Vein endothelial cell (primary cell): Measurements from ENCODE around the gene QPCTL. TPM values are rescaled to one million over a fixed set of nuclear protein-coding genes. Genes with fewer than 3 reads are reported as not detected.

Experiments used
- small RNA-seq: library from RNA; depleted of rRNA; stranded (forward); fragments of <200 nt; gene quantifications from one replicate; pipeline ENCODE3, GENCODE V24; 2012
- total RNA-seq: library from RNA; depleted of rRNA; stranded (reverse); fragments of >200 nt; gene quantifications from 2 replicates; pipeline ENCODE4 v1.2.3, GENCODE V29; 2012

QPCTL gene
- total RNA-seq = 20.6 and 20.8 TPM in 2 replicates

GRCh38 chr19:45692187-45693105 lies at the start of gene QPCTL:
TSS of gene QPCTL (plus strand) at chr19:45692666. CDS start at chr19:45692704, 38 bp downstream.

GRCh38 chr19:45667620-45668341 lies 24.7 kb upstream of the QPCTL start, which contains the start of gene GIPR:
TSS of gene GIPR (plus strand) at chr19:45668221. CDS start at chr19:45669521, 1,300 bp downstream.

DNA sequence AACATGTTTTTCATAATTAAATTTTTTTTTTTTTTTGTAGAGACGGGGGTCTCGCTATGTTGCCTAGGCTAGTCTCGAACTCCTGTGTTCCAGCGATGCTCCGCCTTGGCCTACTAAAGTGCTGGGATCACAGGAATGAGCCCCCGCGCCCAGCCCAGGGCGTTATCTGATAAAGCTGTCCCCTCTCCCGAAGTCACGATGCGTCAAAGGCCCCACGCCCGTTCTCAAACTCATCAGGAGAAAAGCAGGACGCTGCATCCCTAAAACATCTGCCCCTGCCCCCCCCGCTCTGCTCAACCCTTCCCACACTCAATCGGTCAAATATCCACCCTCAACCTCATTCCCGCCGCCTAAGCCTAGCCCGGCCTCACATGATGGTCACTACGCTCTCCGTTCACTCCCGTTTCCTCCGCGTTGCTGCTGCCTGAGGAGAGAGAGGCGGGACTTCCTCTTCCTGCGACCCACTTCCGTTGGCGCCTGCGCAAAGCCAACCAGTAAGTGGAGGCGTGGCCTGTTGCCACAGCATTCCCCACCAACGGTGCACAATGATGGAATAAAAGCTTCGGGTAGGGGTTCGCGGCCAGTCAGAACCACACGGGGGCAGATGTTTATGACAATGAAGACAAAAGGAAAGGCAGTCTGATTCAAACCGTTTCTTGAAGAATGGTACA lies 815 bp upstream of the QPCTL start, which contains the start of gene SNRPD2:
TSS of gene SNRPD2 (minus strand) at position 438 of the 671 bp plus-strand sequence. CDS start at position 373, 65 bp downstream.

DNA sequence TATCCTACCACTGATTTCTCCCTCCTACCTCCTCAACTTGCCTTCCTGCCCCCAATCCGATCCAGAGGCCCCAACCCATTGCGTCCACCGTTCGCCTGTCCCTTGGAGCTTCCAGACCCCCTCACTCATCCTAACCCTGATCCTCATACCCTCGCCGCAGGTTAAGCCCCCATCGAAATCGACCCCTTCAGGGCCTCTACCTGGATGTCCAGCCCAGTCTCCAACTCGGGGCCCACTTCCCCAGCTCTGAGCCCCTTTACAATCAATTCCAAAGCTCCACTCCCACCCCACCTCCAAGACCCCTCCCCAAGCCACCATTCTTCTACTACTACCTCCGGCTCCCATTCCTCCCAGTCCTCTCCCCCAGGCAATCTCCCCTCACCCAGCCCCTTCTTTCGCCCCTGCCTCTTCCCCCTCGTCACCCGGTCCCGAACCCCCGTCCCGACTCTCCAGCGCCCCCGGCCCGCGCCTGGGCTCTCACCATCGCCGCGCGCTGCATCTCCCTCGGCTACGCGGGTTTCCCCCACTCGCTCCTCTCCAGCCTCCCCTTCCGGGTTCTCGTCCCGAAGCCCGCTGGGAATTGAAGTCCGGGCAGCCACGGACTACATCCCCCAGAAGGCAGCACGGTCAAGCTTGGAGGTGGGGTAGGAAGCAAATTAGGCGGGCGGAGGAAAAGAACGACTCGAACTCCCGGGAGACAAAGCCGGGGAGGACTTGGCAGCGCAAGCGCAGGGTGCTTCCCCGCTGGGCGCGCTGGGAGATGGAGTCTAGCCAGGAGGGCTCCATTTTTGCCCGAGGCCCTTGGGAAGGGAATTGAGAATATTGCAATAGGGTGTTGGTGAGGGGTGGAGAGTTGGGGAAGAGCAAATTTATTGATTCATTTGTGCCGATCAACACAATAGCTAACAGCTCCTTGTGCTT lies 38.2 kb downstream of the QPCTL start, which contains the start of gene FBXO46:
TSS of gene FBXO46 (minus strand) at position 529 of the 921 bp plus-strand sequence. CDS start 17,401 bp downstream, outside the sequence.

GRCh38 chr19:45733160-45733810 lies 40.8 kb downstream of the QPCTL start, which contains the start of gene MEIOSIN:
TSS of gene MEIOSIN (plus strand) at chr19:45733439. CDS start at chr19:45735377, 1,938 bp downstream.

Small RNAs within 50 kb of the gene (small RNA-seq; reads per million reads assigned to genes)
- gene MIR642A (0.16 reads per million), gene RN7SL836P (not detected)

Other genes starting within 250 kb of the QPCTL start
- 0.48 and 0.65 TPM in 2 replicates for gene FOSB, start 224.7 kb upstream of the QPCTL start, total RNA-seq
- 6.1 and 13.1 TPM in 2 replicates for gene RTN2, start 195.6 kb upstream of the QPCTL start, total RNA-seq
- 2.0 and 2.3 TPM in 2 replicates for gene PPM1N, start 194.2 kb upstream of the QPCTL start, total RNA-seq
- gene VASP, start 185.2 kb upstream of the QPCTL start, total RNA-seq = 195 and 198 TPM in 2 replicates
- gene OPA3, start 107.9 kb upstream of the QPCTL start, total RNA-seq = 15.0 and 15.4 TPM in 2 replicates
- 5.2 and 6.7 TPM in 2 replicates for gene GPR4, start 90.5 kb upstream of the QPCTL start, total RNA-seq
- gene EML2, start 53.3 kb upstream of the QPCTL start, total RNA-seq = 11.9 and 14.0 TPM in 2 replicates
- gene GIPR, start 24.4 kb upstream of the QPCTL start, total RNA-seq = under 0.01 TPM in 1 of 2 replicates, not detected in the other
- gene SNRPD2, start 713 bp upstream of the QPCTL start, total RNA-seq = 219 and 256 TPM in 2 replicates
- 13.2 and 17.0 TPM in 2 replicates for gene FBXO46, start 38.2 kb downstream of the QPCTL start, total RNA-seq
- gene MEIOSIN, start 40.8 kb downstream of the QPCTL start, total RNA-seq = not detected in 2 replicates
- gene SIX5, start 76.6 kb downstream of the QPCTL start, total RNA-seq = 5.6 and 8.2 TPM in 2 replicates
- 12.4 and 13.7 TPM in 2 replicates for gene DMPK, start 89.8 kb downstream of the QPCTL start, total RNA-seq
- 49.2 and 50.6 TPM in 2 replicates for gene DMWD, start 100.2 kb downstream of the QPCTL start, total RNA-seq
- gene RSPH6A, start 122.6 kb downstream of the QPCTL start, total RNA-seq = under 0.01 and 0.38 TPM in 2 replicates
- gene SYMPK, start 170.5 kb downstream of the QPCTL start, total RNA-seq = 41.6 and 62.4 TPM in 2 replicates
- gene FOXA3, start 171.7 kb downstream of the QPCTL start, total RNA-seq = under 0.01 TPM in 1 of 2 replicates, not detected in the other
- gene IRF2BP1, start 193.5 kb downstream of the QPCTL start, total RNA-seq = 26.2 and 33.6 TPM in 2 replicates
- gene MYPOP, start 209.9 kb downstream of the QPCTL start, total RNA-seq = 2.3 TPM in 2 replicates
- gene NANOS2, start 222.1 kb downstream of the QPCTL start, total RNA-seq = not detected in 2 replicates